D721Med (cell line): ENCODE results near the gene ZNF512B.

ENCODE experiments used
- DNase-seq: peaks from one replicate; pipeline ENCODE4 v3.0.0; 2011; ENCODE audit warnings: low spot score; ENCODE audit not compliant: insufficient read length
- FAIRE-seq: peaks from 2 replicates; lab custom pipeline; 2011; peaks lifted over from hg19 to GRCh38; lab: Jason Lieb, UNC
- CTCF ChIP-seq: IDR thresholded peaks from 2 replicates; pipeline ENCODE4 v1.5.1; 2012; ENCODE audit warnings: mild to moderate bottlenecking, control low read depth; ENCODE audit not compliant: insufficient read depth; ENCODE audit errors: missing control alignments

The ZNF512B gene

GRCh38 chr20:63955827-63956663 is 13.7 kb downstream of the ZNF512B start, which contains the start of gene UCKL1:
TSS of gene UCKL1 (minus strand) at chr20:63956416. CDS start at chr20:63956372, 44 bp downstream.
- FAIRE-seq (no peak), DNase-seq (peak; percentile 94)

GRCh38 chr20:63955281-63955826 is 14.4 kb downstream of the ZNF512B start:
- FAIRE-seq: no peak

More at GRCh38 chr20:63955827-63956663, 13.7 kb downstream of the ZNF512B start, which contains the start of gene UCKL1:
- no peak for TF ChIP-seq CTCF

GRCh38 chr20:63953764-63954429 is 15.8 kb downstream of the ZNF512B start:
- FAIRE-seq: no peak
- TF ChIP-seq CTCF: no peak
- DNase-seq: no peak

More at GRCh38 chr20:63955281-63955826, 14.4 kb downstream of the ZNF512B start:
- TF ChIP-seq CTCF: peak; percentile 34
- DNase-seq: peak; percentile 68

GRCh38 chr20:63952769-63953168 is 17.0 kb downstream of the ZNF512B start:
- no peak for FAIRE-seq

GRCh38 chr20:63952210-63952535 is 17.6 kb downstream of the ZNF512B start:
- FAIRE-seq (no peak), DNase-seq (no peak)
- no peak for TF ChIP-seq CTCF

More at GRCh38 chr20:63952769-63953168, 17.0 kb downstream of the ZNF512B start:
- no peak for DNase-seq
- TF ChIP-seq CTCF: no peak

- no peak for FAIRE-seq
- TF ChIP-seq CTCF: no peak
- no peak for DNase-seq
Observed at GRCh38 chr20:63951398-63952209, 18.1 kb downstream of the ZNF512B start.
